Transverse colon (tissue), 4 donors: ENCODE results near the gene ADD3. TPM values are rescaled to one million over a fixed set of nuclear protein-coding genes. Genes with fewer than 3 reads are reported as not detected.

Source experiments
- DNase-seq: peaks from one replicate; pipeline ENCODE4 v3.0.0-alpha.2; 2019
- H3K27ac ChIP-seq, 4 donors: fragments of 200-600 bp; sonication (generic); 2 replicates each; pipeline ENCODE4 v1.5.1; 2016 to 2018; ENCODE audit warnings: inconsistent platforms in 4 of 4
- H3K27me3 ChIP-seq: fragments of 200-600 bp; sonication (generic); 2 replicates; pipeline ENCODE4 v1.5.1; 2017; ENCODE audit warnings: inconsistent platforms
- H3K36me3 ChIP-seq, 4 donors: fragments of 200-600 bp; sonication (generic); 2 replicates each; pipeline ENCODE4 v1.5.1; 2017 to 2019; ENCODE audit warnings: inconsistent platforms in 4 of 4
- H3K4me1 ChIP-seq, 4 donors: fragments of 200-600 bp; sonication (generic); 2 replicates each; pipeline ENCODE4 v1.5.1; 2017 to 2020; ENCODE audit warnings: inconsistent platforms in 4 of 4
- H3K4me3 ChIP-seq, 4 donors: fragments of 200-600 bp; sonication (generic); 1 replicate in 1 of 4; 2 replicates in 3 of 4; pipeline versions ENCODE4 v1.5.1 to v1.6.1; 2017 to 2019; ENCODE audit warnings: inconsistent platforms in 4 of 4
- H3K9me3 ChIP-seq, 2 donors: fragments of 200-600 bp; sonication (generic); 2 replicates each; pipeline ENCODE4 v1.5.1; 2017 to 2019; ENCODE audit warnings: inconsistent platforms in 2 of 2
- EP300 ChIP-seq: sonication (generic); formaldehyde crosslinking; IDR thresholded peaks from one replicate; pipeline ENCODE4 v1.6.1; 2017; ENCODE audit warnings: antibody characterized with exemption, low read depth
- POLR2A ChIP-seq: fragments of 450-650 bp; IDR thresholded peaks from one replicate; pipeline ENCODE4 v1.6.1; 2016; ENCODE audit warnings: antibody characterized with exemption, mild to moderate bottlenecking, moderate library complexity
- POLR2AphosphoS5 ChIP-seq, 3 donors: sonication (generic); formaldehyde crosslinking; IDR thresholded peaks; one replicate each; pipeline ENCODE4 v1.6.1; 2016; ENCODE audit warnings: antibody characterized with exemption in 3 of 3
- WGBS, 2 donors: methylation state at CpG; one replicate each; pipeline ENCODE4 v1.1.5; 2018; ENCODE audit warnings: low coverage in 1 of 2; 5-methylcytosine and 5-hydroxymethylcytosine counted together
- in situ Hi-C, 4 donors: fragments of 200-750 bp; cut with MboI; loops; one replicate each; pipeline versions ENCODE4 v1.15.0 to v1.15.1; 2017; ENCODE audit warnings: low sequenced_read_pairs in 3 of 4, low pct_ligation_motif_present in 1 of 4, low pct_unique_long_range_greater_than_20kb in 1 of 4
- intact Hi-C: fragments of 100-400 bp; cut with DNase I; formaldehyde crosslinking; loops from one replicate; pipeline ENCODE4 v1.15.1; 2023; ENCODE audit warnings: low total_unique reads
- total RNA-seq, 4 donors: library from RNA; depleted of rRNA; stranded (reverse); fragments of >200 nt; gene quantifications; one replicate each; pipeline ENCODE4 v1.1.0, GENCODE V29; 2016
- TF ChIP-seq, protein P1 (sequence below), 5 experiments: fragments of 200-600 bp in 3 of 5; fragments of 450-650 bp in 2 of 5; sonication (generic) in 3 of 5; IDR thresholded peaks; 1 replicate in 2 of 5; 2 replicates in 3 of 5; pipeline ENCODE4 v1.5.1; 2016 to 2017; ENCODE audit warnings: antibody characterized with exemption in 5 of 5, inconsistent platforms in 3 of 5, mild to moderate bottlenecking in 2 of 5, moderate library complexity in 1 of 5

The ADD3 gene
- total RNA-seq, 4 donors from 2014 or later, result 175 to 342 (median 258) TPM

DNA sequence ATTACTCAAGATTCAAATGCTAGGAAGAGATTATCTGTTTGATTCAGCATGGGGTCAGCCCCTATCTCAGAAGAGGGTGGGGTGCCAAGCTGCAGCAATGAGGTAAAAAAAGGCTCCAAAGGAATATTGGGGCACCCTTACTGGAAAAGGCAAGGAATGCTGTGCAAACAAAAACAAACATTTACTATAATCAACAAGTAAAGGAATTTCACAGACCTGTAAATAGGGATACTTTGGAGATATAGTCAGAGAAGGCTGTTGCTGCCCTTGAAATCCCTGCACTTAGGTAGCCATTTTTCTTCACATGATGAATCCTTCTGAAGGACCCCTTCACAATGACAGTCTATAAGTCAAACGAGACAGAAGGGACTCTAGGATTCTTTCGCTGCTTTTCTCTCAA, 10.6 kb upstream of the ADD3 start:
- DNase-seq, result no peak
- no peak overlapping the region for H3K4me3 ChIP-seq
- peak overlapping the region; percentile 70 to 82 (median 74) for H3K27ac ChIP-seq
- TF ChIP-seq, protein P1, sequence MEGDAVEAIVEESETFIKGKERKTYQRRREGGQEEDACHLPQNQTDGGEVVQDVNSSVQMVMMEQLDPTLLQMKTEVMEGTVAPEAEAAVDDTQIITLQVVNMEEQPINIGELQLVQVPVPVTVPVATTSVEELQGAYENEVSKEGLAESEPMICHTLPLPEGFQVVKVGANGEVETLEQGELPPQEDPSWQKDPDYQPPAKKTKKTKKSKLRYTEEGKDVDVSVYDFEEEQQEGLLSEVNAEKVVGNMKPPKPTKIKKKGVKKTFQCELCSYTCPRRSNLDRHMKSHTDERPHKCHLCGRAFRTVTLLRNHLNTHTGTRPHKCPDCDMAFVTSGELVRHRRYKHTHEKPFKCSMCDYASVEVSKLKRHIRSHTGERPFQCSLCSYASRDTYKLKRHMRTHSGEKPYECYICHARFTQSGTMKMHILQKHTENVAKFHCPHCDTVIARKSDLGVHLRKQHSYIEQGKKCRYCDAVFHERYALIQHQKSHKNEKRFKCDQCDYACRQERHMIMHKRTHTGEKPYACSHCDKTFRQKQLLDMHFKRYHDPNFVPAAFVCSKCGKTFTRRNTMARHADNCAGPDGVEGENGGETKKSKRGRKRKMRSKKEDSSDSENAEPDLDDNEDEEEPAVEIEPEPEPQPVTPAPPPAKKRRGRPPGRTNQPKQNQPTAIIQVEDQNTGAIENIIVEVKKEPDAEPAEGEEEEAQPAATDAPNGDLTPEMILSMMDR (IDR thresholded peaks at IDR 0.05), result no peak
- TF ChIP-seq POLR2A, result no peak
- TF ChIP-seq POLR2AphosphoS5 (IDR thresholded peaks at IDR 0.05), result no peak
- TF ChIP-seq EP300, result no peak
- H3K9me3 ChIP-seq, result no peaks in the 10 kb centered on the region
- in situ Hi-C loops, result loop anchor here in 1 of 4 donors (25.0 kb wide), 1 partner anchor 110 kb away; no protein-coding TSS in a partner anchor
- peaks cover 4 to 64% (median 26%) of the 10 kb centered on the region in 4 donors for H3K4me1 ChIP-seq
- H3K36me3 ChIP-seq, result no peaks in the 10 kb centered on the region
- WGBS, 2 donors, result 78 to 100% methylated on average over 1 to 2 of the region's 2 CpGs
- no peaks in the 10 kb centered on the region for H3K27me3 ChIP-seq
- intact Hi-C loops, result no loop called here

DNA sequence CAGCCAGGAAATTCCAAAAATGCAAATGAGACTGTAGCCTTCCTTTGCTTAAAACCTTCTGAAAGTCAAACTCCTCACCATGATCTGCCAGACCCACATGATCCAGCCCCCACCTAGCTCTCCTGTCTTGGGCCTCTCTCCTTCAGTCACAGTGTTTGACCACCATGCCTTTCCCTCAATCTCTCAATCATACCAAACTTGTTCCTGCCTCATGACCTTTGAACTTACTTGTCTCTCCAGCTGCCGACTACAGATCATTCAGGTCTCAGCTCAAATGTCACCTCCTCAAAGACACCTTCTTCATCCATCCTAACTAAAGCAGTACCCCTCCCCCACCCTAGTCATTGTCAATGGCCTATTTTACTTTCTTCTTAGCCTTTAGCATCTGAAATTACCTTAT, 9.3 kb upstream of the ADD3 start:
- Histone ChIP-seq H3K4me3 (no peak overlapping the region), H3K27ac (no peak overlapping the region), H3K9me3 (no peaks in the 10 kb centered on the region), H3K4me1 (peaks cover 4 to 61% (median 27%) of the 10 kb centered on the region in 4 donors), H3K27me3 (no peaks in the 10 kb centered on the region), H3K36me3 (no peaks in the 10 kb centered on the region)
- intact Hi-C loops (no loop called here), in situ Hi-C loops (loop anchor here in 1 of 4 donors (25.0 kb wide), 1 partner anchor 111 kb away; no protein-coding TSS in a partner anchor)
- DNase-seq, result no peak
- TF ChIP-seq EP300 (no peak), POLR2AphosphoS5 (IDR thresholded peaks at IDR 0.05) (no peak), POLR2A (no peak)
- TF ChIP-seq, protein P1 (IDR thresholded peaks at IDR 0.05), result no peak
- 33 to 50% methylated on average over 1 of the region's 1 CpG for WGBS, 2 donors

DNA sequence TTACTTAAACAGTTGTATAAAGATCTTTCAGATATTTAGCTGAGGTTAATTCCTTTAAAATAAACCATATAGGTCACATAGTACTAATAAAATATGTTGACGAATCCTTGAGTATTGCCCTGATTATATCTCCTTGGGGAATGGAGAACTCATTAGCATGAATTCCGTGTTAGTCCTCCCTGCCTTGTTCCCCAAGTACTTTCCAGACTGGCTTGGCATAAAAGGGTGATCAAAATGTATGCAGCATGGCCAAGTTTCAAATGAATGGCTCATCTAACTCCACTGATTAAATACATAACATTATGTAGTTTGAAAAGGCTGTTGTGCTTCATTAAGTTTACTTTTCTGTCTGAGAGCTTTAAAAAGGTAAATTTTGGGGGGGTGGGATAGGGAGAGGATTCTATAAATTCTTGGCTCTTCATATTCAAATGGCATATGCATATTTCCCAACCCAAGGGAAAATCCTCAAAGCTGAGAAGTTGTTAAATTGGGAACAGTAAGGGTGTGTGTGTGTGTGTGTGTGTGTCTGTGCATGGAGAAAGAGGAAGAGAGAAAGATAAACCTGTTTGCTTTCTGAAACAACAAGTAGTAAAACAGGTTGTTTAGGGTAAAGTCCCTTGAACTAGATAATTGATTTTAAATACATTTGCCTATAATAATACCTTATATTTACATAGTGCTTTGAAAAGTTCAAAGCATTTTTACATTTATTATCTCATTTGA, 4.8 kb upstream of the ADD3 start:
- no peak overlapping the region for H3K4me3 ChIP-seq
- H3K27ac ChIP-seq, result peak overlapping the region; percentile 55 to 91 (median 74)
- intact Hi-C loops, result no loop called here
- no peaks in the 10 kb centered on the region for H3K36me3 ChIP-seq
- H3K27me3 ChIP-seq, result no peaks in the 10 kb centered on the region
- TF ChIP-seq, protein P1 (IDR thresholded peaks at IDR 0.05), result no peak
- no peak for TF ChIP-seq POLR2AphosphoS5 (IDR thresholded peaks at IDR 0.05)
- TF ChIP-seq POLR2A, result no peak
- no peak for TF ChIP-seq EP300
- no peaks in the 10 kb centered on the region for H3K9me3 ChIP-seq
- WGBS, 2 donors, result 54 to 65% methylated on average over 2 of the region's 2 CpGs
- in situ Hi-C loops, result no loop called here
- peak; percentile 43 for DNase-seq
- peaks cover 0 to 56% (median 29%) of the 10 kb centered on the region in 4 donors for H3K4me1 ChIP-seq

DNA sequence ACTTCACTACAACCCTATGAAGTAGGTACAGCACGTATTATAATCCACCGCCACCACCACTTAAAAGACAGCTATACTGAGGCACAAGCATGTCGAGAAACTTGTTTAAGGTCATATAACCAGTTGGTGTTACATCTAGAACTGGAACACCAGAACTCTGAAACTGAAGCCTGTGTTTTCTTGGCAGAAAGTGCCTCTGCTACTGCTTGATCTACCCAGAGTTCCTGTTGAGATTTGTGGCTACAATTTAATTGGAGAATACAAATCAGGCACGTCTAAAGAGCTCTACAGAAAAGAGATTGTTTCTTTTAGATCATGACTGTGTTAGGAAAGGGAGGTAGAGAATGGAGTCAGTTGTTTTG, 4.3 kb upstream of the ADD3 start:
- Histone ChIP-seq H3K9me3 (no peaks in the 10 kb centered on the region), H3K27me3 (no peaks in the 10 kb centered on the region), H3K4me1 (peaks cover 0 to 51% (median 25%) of the 10 kb centered on the region in 4 donors), H3K4me3 (no peak overlapping the region), H3K27ac (peak overlapping the region; percentile 55 to 91 (median 74)), H3K36me3 (no peaks in the 10 kb centered on the region)
- in situ Hi-C loops (no loop called here), intact Hi-C loops (no loop called here)
- TF ChIP-seq EP300, result no peak
- TF ChIP-seq, protein P1 (IDR thresholded peaks at IDR 0.05), result no peak
- no peak for TF ChIP-seq POLR2A
- TF ChIP-seq POLR2AphosphoS5 (IDR thresholded peaks at IDR 0.05), result no peak
- no peak for DNase-seq
- WGBS, 2 donors, result 19 to 43% methylated on average over 4 of the region's 4 CpGs
